ENCODE results near the gene GPRC5A. TPM values are rescaled to one million over a fixed set of nuclear protein-coding genes. Genes with fewer than 3 reads are reported as not detected.

GPRC5A gene
- total RNA-seq, 1 experiment from 2014 or later = 742 TPM

DNA sequence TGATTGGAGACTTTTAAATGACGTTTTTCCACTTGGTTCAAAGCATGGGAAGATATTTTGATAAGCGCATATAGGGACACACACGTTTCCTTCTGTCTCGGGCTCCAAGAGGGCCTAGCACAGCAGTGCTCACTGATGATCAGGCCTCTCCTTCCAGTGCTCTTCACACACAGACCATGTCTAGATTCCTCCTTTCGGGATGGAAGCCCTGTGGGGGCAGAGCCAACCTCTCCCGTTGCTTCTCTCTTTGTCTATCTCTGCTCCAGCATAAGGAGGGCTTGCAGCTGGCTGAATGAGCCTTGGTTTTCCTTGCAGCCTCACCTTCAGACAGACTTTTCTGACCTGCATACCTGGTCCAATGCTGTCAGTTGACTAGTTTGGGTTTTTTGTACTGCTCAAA lies 38.3 kb downstream of the GPRC5A start:
- no peak overlapping the region for H3K4me3 Mint-ChIP-seq (ENCODE audit: low read depth, unreplicated experiment)
- no peaks in the 10 kb centered on the region for H3K27me3 Mint-ChIP-seq (ENCODE audit: unreplicated experiment)
- intact Hi-C loops (cut with micrococcal nuclease; ENCODE audit: unreplicated experiment) = loop anchor here (5.0 kb wide), 1 partner anchor 278 kb away; no protein-coding TSS in a partner anchor
- no peak for DNase-seq
- TF ChIP-seq, protein P1, sequence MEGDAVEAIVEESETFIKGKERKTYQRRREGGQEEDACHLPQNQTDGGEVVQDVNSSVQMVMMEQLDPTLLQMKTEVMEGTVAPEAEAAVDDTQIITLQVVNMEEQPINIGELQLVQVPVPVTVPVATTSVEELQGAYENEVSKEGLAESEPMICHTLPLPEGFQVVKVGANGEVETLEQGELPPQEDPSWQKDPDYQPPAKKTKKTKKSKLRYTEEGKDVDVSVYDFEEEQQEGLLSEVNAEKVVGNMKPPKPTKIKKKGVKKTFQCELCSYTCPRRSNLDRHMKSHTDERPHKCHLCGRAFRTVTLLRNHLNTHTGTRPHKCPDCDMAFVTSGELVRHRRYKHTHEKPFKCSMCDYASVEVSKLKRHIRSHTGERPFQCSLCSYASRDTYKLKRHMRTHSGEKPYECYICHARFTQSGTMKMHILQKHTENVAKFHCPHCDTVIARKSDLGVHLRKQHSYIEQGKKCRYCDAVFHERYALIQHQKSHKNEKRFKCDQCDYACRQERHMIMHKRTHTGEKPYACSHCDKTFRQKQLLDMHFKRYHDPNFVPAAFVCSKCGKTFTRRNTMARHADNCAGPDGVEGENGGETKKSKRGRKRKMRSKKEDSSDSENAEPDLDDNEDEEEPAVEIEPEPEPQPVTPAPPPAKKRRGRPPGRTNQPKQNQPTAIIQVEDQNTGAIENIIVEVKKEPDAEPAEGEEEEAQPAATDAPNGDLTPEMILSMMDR (IDR thresholded peaks at IDR 0.05; ENCODE audit: unreplicated experiment) = no peak
- CTCF ChIA-PET = no interaction called here
- peaks cover 72% of the 10 kb centered on the region for H3K36me3 Mint-ChIP-seq (ENCODE audit: insufficient read depth, unreplicated experiment)
- peaks cover 21% of the 10 kb centered on the region for H3K4me1 Mint-ChIP-seq (ENCODE audit: low read depth, unreplicated experiment)
- H3K27ac Mint-ChIP-seq (ENCODE audit: unreplicated experiment) = peak overlapping the region; percentile 22
- no TSS peak for BruUV-seq (replicated peaks)
- H3K9me3 Mint-ChIP-seq (ENCODE audit: low read depth, unreplicated experiment) = no peaks in the 10 kb centered on the region

DNA sequence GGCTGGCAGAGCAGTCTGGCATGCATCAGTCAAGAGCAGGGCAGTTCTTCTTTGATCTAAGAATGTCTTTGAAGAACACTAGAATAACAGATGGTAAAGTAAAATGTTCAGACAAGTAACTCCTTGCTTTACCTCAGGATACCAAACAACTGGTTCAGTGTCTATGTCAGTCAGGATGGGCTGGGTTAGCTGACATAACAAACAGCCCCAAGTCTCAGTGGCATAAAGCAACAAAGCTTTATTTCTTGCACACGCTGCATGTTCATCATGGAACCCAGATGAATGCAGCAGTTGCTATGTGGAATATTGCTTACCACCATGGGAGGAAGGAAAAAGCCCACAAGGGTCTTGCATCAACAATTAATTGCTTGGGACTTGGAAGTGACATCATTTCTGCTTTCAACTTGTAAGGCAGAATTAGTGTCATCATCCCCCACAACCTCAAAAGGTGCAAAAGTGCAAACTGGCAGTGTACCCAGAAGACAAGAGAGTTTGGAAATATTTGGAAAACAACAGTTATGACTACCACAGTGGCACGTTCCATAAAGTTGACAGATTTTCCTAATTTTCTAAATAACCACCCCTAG lies 39.4 kb downstream of the GPRC5A start:
- DNase-seq = no peak
- H3K36me3 Mint-ChIP-seq (ENCODE audit: insufficient read depth, unreplicated experiment) = peaks cover 68% of the 10 kb centered on the region
- BruUV-seq (replicated peaks) = no TSS peak

DNA sequence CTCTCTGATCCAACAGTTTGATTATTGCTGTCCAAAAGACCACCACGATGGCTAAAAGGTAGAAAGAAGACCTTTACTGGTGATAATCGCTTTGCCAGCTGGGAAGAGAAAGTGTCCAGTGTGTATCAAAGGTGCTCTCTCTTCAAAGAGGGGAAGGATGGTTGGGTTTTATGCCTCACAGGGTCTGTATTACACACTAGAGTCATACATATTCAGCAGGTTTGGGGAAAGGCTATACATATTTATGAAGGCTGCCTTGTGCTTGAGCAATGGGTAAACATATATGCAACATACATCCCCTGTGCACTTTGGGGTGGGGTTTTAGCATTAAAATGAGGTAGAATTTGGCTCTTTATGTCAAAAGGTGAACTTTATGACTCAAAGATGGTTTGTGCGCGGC lies 42.4 kb downstream of the GPRC5A start:
- no peak for DNase-seq
- H3K36me3 Mint-ChIP-seq (ENCODE audit: insufficient read depth, unreplicated experiment) = peaks cover 60% of the 10 kb centered on the region
- H3K4me3 Mint-ChIP-seq (ENCODE audit: low read depth, unreplicated experiment) = no peak overlapping the region
- H3K4me1 Mint-ChIP-seq (ENCODE audit: low read depth, unreplicated experiment) = no peaks in the 10 kb centered on the region
- no peak overlapping the region for H3K27ac Mint-ChIP-seq (ENCODE audit: unreplicated experiment)
- CTCF ChIA-PET = no interaction called here
- no peaks in the 10 kb centered on the region for H3K9me3 Mint-ChIP-seq (ENCODE audit: low read depth, unreplicated experiment)
- intact Hi-C loops (cut with micrococcal nuclease; ENCODE audit: unreplicated experiment) = no loop called here
- H3K27me3 Mint-ChIP-seq (ENCODE audit: unreplicated experiment) = no peaks in the 10 kb centered on the region
- TF ChIP-seq, protein P1 (IDR thresholded peaks at IDR 0.05; ENCODE audit: unreplicated experiment) = no peak
- no TSS peak for BruUV-seq (replicated peaks)

More for the DNA sequence above, 39.4 kb downstream of the GPRC5A start:
- H3K9me3 Mint-ChIP-seq (ENCODE audit: low read depth, unreplicated experiment) = no peaks in the 10 kb centered on the region
- peak overlapping the region; percentile 22 for H3K27ac Mint-ChIP-seq (ENCODE audit: unreplicated experiment)
- TF ChIP-seq, protein P1 (IDR thresholded peaks at IDR 0.05; ENCODE audit: unreplicated experiment) = no peak
- peaks cover 18% of the 10 kb centered on the region for H3K4me1 Mint-ChIP-seq (ENCODE audit: low read depth, unreplicated experiment)
- H3K4me3 Mint-ChIP-seq (ENCODE audit: low read depth, unreplicated experiment) = no peak overlapping the region
- CTCF ChIA-PET = interaction anchor here (1.2 kb wide), 1 partner anchor 132 kb away, joined by 3 read pairs; no protein-coding TSS in a partner anchor
- intact Hi-C loops (cut with micrococcal nuclease; ENCODE audit: unreplicated experiment) = no loop called here
- H3K27me3 Mint-ChIP-seq (ENCODE audit: unreplicated experiment) = no peaks in the 10 kb centered on the region

DNA sequence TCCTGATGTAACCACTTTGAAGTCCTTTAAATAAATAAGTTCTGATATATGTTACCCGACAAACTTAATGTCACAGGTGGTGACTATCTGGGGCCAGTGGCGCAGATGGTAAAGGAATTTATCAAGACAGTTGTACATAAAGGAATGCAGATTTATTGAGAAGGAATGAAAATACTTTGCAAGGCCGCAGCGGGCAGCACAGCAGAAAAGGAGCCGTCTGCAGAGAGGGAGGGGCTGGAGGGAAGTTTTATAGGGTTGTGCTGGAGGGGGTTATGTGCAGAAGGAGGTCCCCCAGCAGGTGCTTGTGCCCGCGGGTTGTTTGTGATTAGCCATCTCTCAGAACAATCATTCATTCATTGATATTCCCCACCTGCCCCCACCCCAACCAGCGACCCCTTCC lies 43.2 kb downstream of the GPRC5A start:
- TF ChIP-seq, protein P1 (IDR thresholded peaks at IDR 0.05; ENCODE audit: unreplicated experiment) = no peak
- no peak overlapping the region for H3K27ac Mint-ChIP-seq (ENCODE audit: unreplicated experiment)

More for the DNA sequence above, 43.2 kb downstream of the GPRC5A start:
- intact Hi-C loops (cut with micrococcal nuclease; ENCODE audit: unreplicated experiment) = no loop called here
- peaks cover 58% of the 10 kb centered on the region for H3K36me3 Mint-ChIP-seq (ENCODE audit: insufficient read depth, unreplicated experiment)
- CTCF ChIA-PET = no interaction called here
- no peaks in the 10 kb centered on the region for H3K4me1 Mint-ChIP-seq (ENCODE audit: low read depth, unreplicated experiment)
- H3K9me3 Mint-ChIP-seq (ENCODE audit: low read depth, unreplicated experiment) = no peaks in the 10 kb centered on the region
- DNase-seq = no peak
- no TSS peak for BruUV-seq (replicated peaks)
- no peaks in the 10 kb centered on the region for H3K27me3 Mint-ChIP-seq (ENCODE audit: unreplicated experiment)
- no peak overlapping the region for H3K4me3 Mint-ChIP-seq (ENCODE audit: low read depth, unreplicated experiment)
